ENCODE data around the gene HMGN4. TPM values are rescaled to one million over a fixed set of nuclear protein-coding genes. Genes with fewer than 3 reads are reported as not detected.

HMGN4 gene
- total and polyA plus RNA-seq, 9 of the 15 experiments (the other 6 are each of a cell fraction or from before 2014, with no cell fraction given), result 35.4 to 134 (median 94.1) TPM

DNA sequence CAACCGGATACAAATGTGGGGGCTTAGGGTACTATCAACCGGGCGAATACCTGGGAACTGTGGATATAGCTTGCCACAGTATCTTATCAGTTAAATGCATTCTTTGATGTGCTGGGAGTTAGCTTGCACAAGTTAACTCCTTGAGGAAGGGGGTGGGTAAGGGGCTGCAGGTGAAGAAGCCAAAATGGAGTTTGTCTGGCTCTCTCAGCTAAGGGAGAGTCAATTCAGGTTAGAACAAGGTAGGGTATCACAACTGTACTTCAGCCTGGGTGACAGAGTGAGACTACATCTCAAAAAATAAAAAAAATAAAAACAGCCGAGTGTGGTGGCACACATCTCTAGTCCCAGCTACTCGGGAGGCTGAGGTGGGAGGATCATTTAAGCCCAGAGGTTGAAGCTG is 46.6 kb upstream of the HMGN4 start (continued):
- TF ChIP-seq, protein P1, sequence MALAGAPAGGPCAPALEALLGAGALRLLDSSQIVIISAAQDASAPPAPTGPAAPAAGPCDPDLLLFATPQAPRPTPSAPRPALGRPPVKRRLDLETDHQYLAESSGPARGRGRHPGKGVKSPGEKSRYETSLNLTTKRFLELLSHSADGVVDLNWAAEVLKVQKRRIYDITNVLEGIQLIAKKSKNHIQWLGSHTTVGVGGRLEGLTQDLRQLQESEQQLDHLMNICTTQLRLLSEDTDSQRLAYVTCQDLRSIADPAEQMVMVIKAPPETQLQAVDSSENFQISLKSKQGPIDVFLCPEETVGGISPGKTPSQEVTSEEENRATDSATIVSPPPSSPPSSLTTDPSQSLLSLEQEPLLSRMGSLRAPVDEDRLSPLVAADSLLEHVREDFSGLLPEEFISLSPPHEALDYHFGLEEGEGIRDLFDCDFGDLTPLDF (CRISPR knock-in tag; IDR thresholded peaks at IDR 0.05), result no peak
- TF ChIP-seq ZNF77 (CRISPR knock-in tag; IDR thresholded peaks at IDR 0.05), result no peak
- TF ChIP-seq, protein P2, sequence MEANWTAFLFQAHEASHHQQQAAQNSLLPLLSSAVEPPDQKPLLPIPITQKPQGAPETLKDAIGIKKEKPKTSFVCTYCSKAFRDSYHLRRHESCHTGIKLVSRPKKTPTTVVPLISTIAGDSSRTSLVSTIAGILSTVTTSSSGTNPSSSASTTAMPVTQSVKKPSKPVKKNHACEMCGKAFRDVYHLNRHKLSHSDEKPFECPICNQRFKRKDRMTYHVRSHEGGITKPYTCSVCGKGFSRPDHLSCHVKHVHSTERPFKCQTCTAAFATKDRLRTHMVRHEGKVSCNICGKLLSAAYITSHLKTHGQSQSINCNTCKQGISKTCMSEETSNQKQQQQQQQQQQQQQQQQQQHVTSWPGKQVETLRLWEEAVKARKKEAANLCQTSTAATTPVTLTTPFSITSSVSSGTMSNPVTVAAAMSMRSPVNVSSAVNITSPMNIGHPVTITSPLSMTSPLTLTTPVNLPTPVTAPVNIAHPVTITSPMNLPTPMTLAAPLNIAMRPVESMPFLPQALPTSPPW (CRISPR knock-in tag; IDR thresholded peaks at IDR 0.05), result no peak
- no peak for TF ChIP-seq NCOA1 (IDR thresholded peaks at IDR 0.05; ENCODE audit: low read depth)
- TF ChIP-seq SRSF1 (IDR thresholded peaks at IDR 0.05; ENCODE audit: low read depth, low read length), result no peak
- TF ChIP-seq, protein P3, sequence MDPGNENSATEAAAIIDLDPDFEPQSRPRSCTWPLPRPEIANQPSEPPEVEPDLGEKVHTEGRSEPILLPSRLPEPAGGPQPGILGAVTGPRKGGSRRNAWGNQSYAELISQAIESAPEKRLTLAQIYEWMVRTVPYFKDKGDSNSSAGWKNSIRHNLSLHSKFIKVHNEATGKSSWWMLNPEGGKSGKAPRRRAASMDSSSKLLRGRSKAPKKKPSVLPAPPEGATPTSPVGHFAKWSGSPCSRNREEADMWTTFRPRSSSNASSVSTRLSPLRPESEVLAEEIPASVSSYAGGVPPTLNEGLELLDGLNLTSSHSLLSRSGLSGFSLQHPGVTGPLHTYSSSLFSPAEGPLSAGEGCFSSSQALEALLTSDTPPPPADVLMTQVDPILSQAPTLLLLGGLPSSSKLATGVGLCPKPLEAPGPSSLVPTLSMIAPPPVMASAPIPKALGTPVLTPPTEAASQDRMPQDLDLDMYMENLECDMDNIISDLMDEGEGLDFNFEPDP (CRISPR knock-in tag; IDR thresholded peaks at IDR 0.05), result no peak
- no peak for TF ChIP-seq NFYB (IDR thresholded peaks at IDR 0.05; ENCODE audit: extremely low read depth, insufficient read length)
- no peak for TF ChIP-seq HMGN3 (IDR thresholded peaks at IDR 0.05; ENCODE audit: borderline replicate concordance, extremely low read depth, insufficient read length, low read depth, low read length)
- no peak for TF ChIP-seq NR2C1 (IDR thresholded peaks at IDR 0.05)
- peak; percentile 77 for TF ChIP-seq NR2C1 (tag; IDR thresholded peaks at IDR 0.05)
- no peak for TF ChIP-seq TOE1 (IDR thresholded peaks at IDR 0.05; ENCODE audit: borderline replicate concordance)
- TF ChIP-seq TOE1 (CRISPR knock-in tag; IDR thresholded peaks at IDR 0.05; ENCODE audit: borderline replicate concordance, low read depth), result no peak
- TF ChIP-seq PTTG1 (tag; IDR thresholded peaks at IDR 0.05; ENCODE audit: low read depth), result peak; percentile 87
- no peak for TF ChIP-seq ARNT (IDR thresholded peaks at IDR 0.05)
- no peak for TF ChIP-seq ZNF146 (CRISPR knock-in tag; IDR thresholded peaks at IDR 0.05; ENCODE audit: unreplicated experiment)
- TF ChIP-seq ZNF589 (CRISPR knock-in tag; IDR thresholded peaks at IDR 0.05; ENCODE audit: low read depth), result peak; percentile 55; the same call in 1 of the 2 replicates
- no peak for TF ChIP-seq HSF4 (CRISPR knock-in tag; IDR thresholded peaks at IDR 0.05; ENCODE audit: borderline replicate concordance)
- TF ChIP-seq KLF10 (CRISPR knock-in tag; IDR thresholded peaks at IDR 0.05), result no peak
- TF ChIP-seq GATAD2B (IDR thresholded peaks at IDR 0.05; ENCODE audit: borderline replicate concordance), result no peak
- no peak for TF ChIP-seq CBX5 (IDR thresholded peaks at IDR 0.05; ENCODE audit: borderline replicate concordance, low read depth)
- TF ChIP-seq, protein P4, sequence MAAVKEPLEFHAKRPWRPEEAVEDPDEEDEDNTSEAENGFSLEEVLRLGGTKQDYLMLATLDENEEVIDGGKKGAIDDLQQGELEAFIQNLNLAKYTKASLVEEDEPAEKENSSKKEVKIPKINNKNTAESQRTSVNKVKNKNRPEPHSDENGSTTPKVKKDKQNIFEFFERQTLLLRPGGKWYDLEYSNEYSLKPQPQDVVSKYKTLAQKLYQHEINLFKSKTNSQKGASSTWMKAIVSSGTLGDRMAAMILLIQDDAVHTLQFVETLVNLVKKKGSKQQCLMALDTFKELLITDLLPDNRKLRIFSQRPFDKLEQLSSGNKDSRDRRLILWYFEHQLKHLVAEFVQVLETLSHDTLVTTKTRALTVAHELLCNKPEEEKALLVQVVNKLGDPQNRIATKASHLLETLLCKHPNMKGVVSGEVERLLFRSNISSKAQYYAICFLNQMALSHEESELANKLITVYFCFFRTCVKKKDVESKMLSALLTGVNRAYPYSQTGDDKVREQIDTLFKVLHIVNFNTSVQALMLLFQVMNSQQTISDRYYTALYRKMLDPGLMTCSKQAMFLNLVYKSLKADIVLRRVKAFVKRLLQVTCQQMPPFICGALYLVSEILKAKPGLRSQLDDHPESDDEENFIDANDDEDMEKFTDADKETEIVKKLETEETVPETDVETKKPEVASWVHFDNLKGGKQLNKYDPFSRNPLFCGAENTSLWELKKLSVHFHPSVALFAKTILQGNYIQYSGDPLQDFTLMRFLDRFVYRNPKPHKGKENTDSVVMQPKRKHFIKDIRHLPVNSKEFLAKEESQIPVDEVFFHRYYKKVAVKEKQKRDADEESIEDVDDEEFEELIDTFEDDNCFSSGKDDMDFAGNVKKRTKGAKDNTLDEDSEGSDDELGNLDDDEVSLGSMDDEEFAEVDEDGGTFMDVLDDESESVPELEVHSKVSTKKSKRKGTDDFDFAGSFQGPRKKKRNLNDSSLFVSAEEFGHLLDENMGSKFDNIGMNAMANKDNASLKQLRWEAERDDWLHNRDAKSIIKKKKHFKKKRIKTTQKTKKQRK (IDR thresholded peaks at IDR 0.05; ENCODE audit: borderline replicate concordance, low read depth, low read length), result no peak
- no peak for TF ChIP-seq CREB1 (IDR thresholded peaks at IDR 0.05)
- no peak for TF ChIP-seq CREB1 (CRISPR knock-in tag; IDR thresholded peaks at IDR 0.05)
- TF ChIP-seq ESRRA (IDR thresholded peaks at IDR 0.05; ENCODE audit: borderline replicate concordance, low read depth), result no peak

Data from K562 (cell line).